MM.1S (cell line): ENCODE results near the gene DCLRE1B.
"Not testable (repeated sequence)": the region's sequence is repeated elsewhere in the genome, so short reads cannot be mapped to it uniquely, and the experiment has no call there.

Experiments used
- DNase-seq: peaks from one replicate; pipeline ENCODE4 v3.0.0-alpha.2; 2015
- H2AFZ ChIP-seq: fragments of 300-600 bp; sonication (generic); 2 replicates; pipeline ENCODE4 v1.6.0; 2016; ENCODE audit warnings: antibody characterized with exemption, low read length
- H3F3A ChIP-seq: fragments of 300-600 bp; sonication (generic); 2 replicates; pipeline ENCODE4 v1.6.1; 2016; ENCODE audit warnings: mild to moderate bottlenecking, antibody characterized with exemption, low read length, moderate library complexity, mixed read lengths; ENCODE audit not compliant: insufficient read depth
- H3K27ac ChIP-seq: fragments of 300-600 bp; sonication (generic); 2 replicates; pipeline ENCODE4 v1.5.1; 2016; ENCODE audit warnings: mild to moderate bottlenecking, low read length
- H3K27me3 ChIP-seq: fragments of 300-600 bp; sonication (generic); replicated peaks from 2 replicates; pipeline ENCODE4 v1.6.0; 2016; ENCODE audit warnings: low read length; ENCODE audit not compliant: insufficient read depth
- H3K36me3 ChIP-seq: fragments of 300-600 bp; sonication (generic); replicated peaks from 2 replicates; pipeline ENCODE4 v1.6.1; 2016; ENCODE audit warnings: mild to moderate bottlenecking, low read length, mixed read lengths; ENCODE audit not compliant: insufficient read depth
- H3K4me1 ChIP-seq: fragments of 300-600 bp; sonication (generic); 2 replicates; pipeline ENCODE4 v1.6.1; 2016; ENCODE audit warnings: low read length, mixed read lengths
- H3K4me2 ChIP-seq: fragments of 300-600 bp; sonication (generic); 2 replicates; pipeline ENCODE4 v1.6.0; 2016; ENCODE audit warnings: low read depth, low read length
- H3K4me3 ChIP-seq: fragments of 300-600 bp; sonication (generic); 2 replicates; pipeline ENCODE4 v1.5.1; 2016; ENCODE audit warnings: low read length, mixed read lengths
- H3K79me2 ChIP-seq: fragments of 300-600 bp; sonication (generic); 2 replicates; pipeline ENCODE4 v1.6.1; 2016; ENCODE audit warnings: mixed run types, low read length, mixed read lengths
- H3K9ac ChIP-seq: fragments of 300-600 bp; sonication (generic); 2 replicates; pipeline ENCODE4 v1.6.1; 2016; ENCODE audit warnings: low read length, mixed read lengths
- H3K9me2 ChIP-seq: fragments of 300-600 bp; sonication (generic); replicated peaks from 2 replicates; pipeline ENCODE4 v1.6.1; 2016; ENCODE audit warnings: mild to moderate bottlenecking, low read length, mixed read lengths; ENCODE audit not compliant: insufficient read depth
- H3K9me3 ChIP-seq: fragments of 300-600 bp; sonication (generic); replicated peaks from 2 replicates; pipeline ENCODE4 v1.6.1; 2016; ENCODE audit warnings: mild to moderate bottlenecking, low read length, mixed read lengths; ENCODE audit not compliant: insufficient read depth
- H4K20me1 ChIP-seq: fragments of 300-600 bp; sonication (generic); 2 replicates; pipeline ENCODE4 v1.6.1; 2016; ENCODE audit warnings: mild to moderate bottlenecking, low read length, moderate library complexity, mixed read lengths; ENCODE audit not compliant: insufficient read depth
- CTCF ChIP-seq: fragments of 300-600 bp; sonication (generic); IDR thresholded peaks from 2 replicates; pipeline ENCODE4 v1.5.1; 2016; ENCODE audit warnings: antibody characterized with exemption, low read length, mixed read lengths
- EZH2 ChIP-seq: fragments of 300-600 bp; sonication (generic); optimal IDR thresholded peaks from 2 replicates; pipeline ENCODE3; 2017; ENCODE audit warnings: low read depth, mild to moderate bottlenecking, antibody characterized with exemption, low read length, mixed read lengths
- EZH2phosphoT487 ChIP-seq: fragments of 300-600 bp; sonication (generic); IDR thresholded peaks from 2 replicates; pipeline ENCODE4 v1.6.1; 2018; ENCODE audit warnings: antibody characterized with exemption, low read length

DCLRE1B gene

GRCh38 chr1:113946112-113946511 is 41.0 kb downstream of the DCLRE1B start:
- Histone ChIP-seq H3K79me2 (peaks cover 87% of the 10 kb centered on the region), H3K4me1 (peaks cover 37% of the 10 kb centered on the region)

DNA sequence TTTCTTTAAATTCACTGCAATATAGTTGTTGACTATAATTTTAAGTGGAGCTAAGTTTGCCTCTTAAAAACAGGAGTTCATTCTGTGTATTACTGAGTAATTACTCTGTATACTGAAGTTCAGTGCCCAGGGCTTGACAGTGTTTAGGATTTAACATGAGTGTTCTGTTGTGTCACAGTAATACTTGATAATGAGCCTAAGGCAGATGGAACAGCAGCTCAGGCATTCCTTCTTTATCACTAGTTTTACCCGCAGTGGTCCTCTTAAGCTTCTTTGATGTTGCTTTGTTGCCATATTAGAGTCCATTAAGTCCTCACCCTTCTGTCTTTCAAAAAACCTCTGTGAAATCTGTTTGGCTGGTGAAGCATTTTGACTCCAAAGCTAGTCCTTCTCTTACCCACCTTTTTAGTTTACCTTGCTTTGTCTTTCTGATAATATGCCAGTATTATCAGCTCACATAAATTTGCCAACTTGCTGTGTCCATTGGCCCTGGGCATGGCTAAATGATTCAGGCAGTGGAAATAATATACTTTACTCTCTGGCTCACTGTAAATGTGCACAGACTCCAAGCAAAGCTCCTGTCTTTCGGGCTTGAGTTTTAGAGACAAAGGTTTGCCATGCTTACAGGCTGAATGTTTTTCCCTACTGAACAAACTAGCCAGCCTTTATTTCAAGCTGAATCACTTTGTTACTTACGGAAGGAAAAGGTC is 41.7 kb downstream of the DCLRE1B start:
- Histone ChIP-seq H4K20me1 (no peaks in the 10 kb centered on the region), H3K4me1 (peaks cover 33% of the 10 kb centered on the region; the same call in 1 of the 2 replicates), H3K9me3 (no peaks in the 10 kb centered on the region), H3K27ac (peak overlapping the region; percentile 69), H3K4me3 (peak overlapping the region; percentile 36), H3K36me3 (no peaks in the 10 kb centered on the region), H3K27me3 (no peaks in the 10 kb centered on the region), H3K4me2 (peak overlapping the region; percentile 77), H3K79me2 (peaks cover 94% of the 10 kb centered on the region), H3K9me2 (no peaks in the 10 kb centered on the region), H3F3A (peaks cover 34% of the 10 kb centered on the region), H3K9ac (peak overlapping the region; percentile 37; the same call in 1 of the 2 replicates), H2AFZ (no peak overlapping the region)
- no peak for TF ChIP-seq EZH2phosphoT487
- TF ChIP-seq EZH2: no peak
- no peak for TF ChIP-seq CTCF
- DNase-seq: no peak

More at GRCh38 chr1:113946112-113946511, 41.0 kb downstream of the DCLRE1B start:
- TF ChIP-seq EZH2phosphoT487: no peak
- TF ChIP-seq CTCF: no peak
- no peak for TF ChIP-seq EZH2
- Histone ChIP-seq H2AFZ (no peak overlapping the region), H3K27ac (peak overlapping the region; percentile 69), H3K9me3 (no peaks in the 10 kb centered on the region), H3K9me2 (no peaks in the 10 kb centered on the region), H3F3A (peaks cover 38% of the 10 kb centered on the region), H3K27me3 (no peaks in the 10 kb centered on the region), H3K9ac (peak overlapping the region; percentile 37; the same call in 1 of the 2 replicates), H3K4me2 (peak overlapping the region; percentile 77; the same call in 1 of the 2 replicates), H4K20me1 (no peaks in the 10 kb centered on the region), H3K4me3 (peak overlapping the region; percentile 36; the same call in 1 of the 2 replicates), H3K36me3 (no peaks in the 10 kb centered on the region)
- DNase-seq: peak; percentile 79

- Histone ChIP-seq H3K4me2 (peak overlapping the region; percentile 77), H3K27ac (peak overlapping the region; percentile 69; the same call in 1 of the 2 replicates)
These were observed 42.4 kb downstream of the DCLRE1B start for GRCh38 chr1:113947388-113948107.

DNA sequence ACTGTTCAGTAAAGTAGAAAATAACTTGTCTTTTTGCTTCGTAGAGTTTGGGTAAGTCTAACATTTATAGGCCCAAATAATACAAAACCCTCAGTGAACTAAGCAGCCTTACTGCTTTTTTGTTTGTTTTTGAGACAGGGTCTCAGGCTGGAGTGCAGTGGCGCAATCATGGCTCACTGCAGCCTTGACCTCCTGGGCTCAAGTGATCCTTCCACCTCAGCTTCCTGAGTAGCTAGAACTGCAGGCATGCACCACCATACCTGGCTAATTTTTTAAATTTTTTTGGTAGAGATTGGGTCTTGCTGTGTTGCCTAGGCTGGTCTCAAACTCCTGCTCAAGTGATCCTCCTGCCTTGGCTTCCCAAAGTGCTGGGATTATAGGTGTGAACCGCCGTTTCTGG is 43.0 kb downstream of the DCLRE1B start:
- not testable (repeated sequence) for H3K9me3 ChIP-seq, H3K9ac ChIP-seq, H4K20me1 ChIP-seq, H3K9me2 ChIP-seq, DNase-seq, H3K4me3 ChIP-seq, H3K36me3 ChIP-seq, H3K27me3 ChIP-seq, H2AFZ ChIP-seq
- H3K4me2 ChIP-seq: peak overlapping the region; percentile 77; the same call in 1 of the 2 replicates
- peaks cover 93% of the 10 kb centered on the region for H3K79me2 ChIP-seq
- peaks cover 29% of the 10 kb centered on the region for H3F3A ChIP-seq
- H3K4me1 ChIP-seq: peaks cover 28% of the 10 kb centered on the region; the same call in 1 of the 2 replicates
- H3K27ac ChIP-seq: peak overlapping the region; percentile 69; the same call in 1 of the 2 replicates

More at GRCh38 chr1:113947388-113948107, 42.4 kb downstream of the DCLRE1B start:
- H3K4me1 ChIP-seq: peaks cover 28% of the 10 kb centered on the region; the same call in 1 of the 2 replicates
- no peaks in the 10 kb centered on the region for H3K36me3 ChIP-seq
- H3K9me3 ChIP-seq: no peaks in the 10 kb centered on the region
- peak overlapping the region; percentile 36 for H3K4me3 ChIP-seq
- H2AFZ ChIP-seq: no peak overlapping the region
- DNase-seq: peak; percentile 14
- TF ChIP-seq EZH2phosphoT487: no peak
- TF ChIP-seq CTCF: no peak
- no peak for TF ChIP-seq EZH2
- no peaks in the 10 kb centered on the region for H3K27me3 ChIP-seq
- peak overlapping the region; percentile 37; the same call in 1 of the 2 replicates for H3K9ac ChIP-seq
- no peaks in the 10 kb centered on the region for H4K20me1 ChIP-seq
- peaks cover 95% of the 10 kb centered on the region for H3K79me2 ChIP-seq
- peaks cover 29% of the 10 kb centered on the region for H3F3A ChIP-seq
- H3K9me2 ChIP-seq: no peaks in the 10 kb centered on the region
